GM04503 (cell line): ENCODE results near the gene OCEL1.
"Not testable (repeated sequence)": the region's sequence is repeated elsewhere in the genome, so short reads cannot be mapped to it uniquely, and the experiment has no call there.

Experiments used
- DNase-seq: peaks from one replicate; pipeline ENCODE4 v3.0.0-alpha.2; 2012; ENCODE audit warnings: low read depth

OCEL1 gene

DNA sequence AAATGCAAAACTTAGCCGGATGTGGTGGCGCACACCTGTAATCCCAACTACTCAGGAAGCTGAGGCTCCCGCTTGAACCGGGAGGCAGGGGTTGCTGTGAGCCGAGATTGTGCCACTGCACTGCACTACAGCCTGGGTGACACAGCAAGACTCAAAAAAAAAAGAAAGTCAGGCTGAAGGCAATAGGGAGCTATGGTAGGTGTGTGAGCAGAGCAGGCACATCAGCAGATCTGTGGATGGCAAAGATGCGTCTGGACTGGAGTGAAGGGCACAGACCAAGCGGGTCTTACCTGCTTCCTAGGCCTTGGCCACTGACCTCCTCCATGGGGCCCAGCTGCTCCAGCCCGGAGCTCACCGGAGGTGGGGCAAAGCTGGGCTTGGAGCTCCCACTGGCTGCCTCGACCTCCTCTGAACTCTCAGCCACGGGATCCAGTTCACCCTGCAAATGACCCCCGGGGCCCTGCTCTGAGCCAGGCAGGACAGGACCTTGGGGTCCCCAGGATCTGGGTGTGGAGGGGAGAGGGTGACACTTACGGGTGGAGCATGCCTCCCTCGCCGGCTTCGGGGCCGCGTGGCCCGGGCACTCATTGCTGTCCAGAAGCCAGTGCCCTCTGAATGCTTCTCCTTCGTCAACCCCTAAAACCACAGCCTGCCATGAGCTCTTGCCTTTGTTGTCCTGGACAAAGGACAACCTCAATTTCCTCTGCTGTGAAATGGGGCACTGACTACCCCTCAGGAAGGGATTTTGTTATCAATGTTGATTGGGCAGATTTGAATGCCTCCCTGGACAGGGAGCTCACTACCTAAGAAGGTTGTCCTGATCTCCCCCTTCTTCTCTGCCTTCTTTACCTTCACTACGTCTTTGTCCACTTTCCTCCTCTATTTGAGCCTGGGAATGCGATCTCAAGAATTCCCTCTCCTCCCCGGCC is 38.0 kb downstream of the OCEL1 start:
- no peak for DNase-seq

DNA sequence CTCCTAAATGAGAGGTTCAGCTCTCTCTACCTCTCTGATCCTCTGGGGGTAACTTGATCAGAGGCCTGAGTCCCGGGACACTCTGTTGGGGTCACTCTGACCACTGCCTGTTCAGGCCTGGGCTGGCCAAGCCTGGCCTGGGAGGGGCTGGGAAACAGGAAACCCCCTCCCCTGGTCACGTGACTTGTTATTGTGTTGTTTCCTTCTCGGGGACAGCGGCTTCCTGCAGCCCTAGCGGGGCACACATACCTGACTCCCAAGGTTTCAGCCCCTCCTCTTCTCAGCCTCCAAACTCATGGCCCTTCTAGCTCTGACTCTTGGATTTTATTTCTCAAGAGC is 38.6 kb downstream of the OCEL1 start, which contains the start of gene USHBP1:
USHBP1 (minus strand) TSS at position 105 of the 339 bp plus-strand sequence. CDS start 446 bp downstream, outside the sequence.
- no peak for DNase-seq

DNA sequence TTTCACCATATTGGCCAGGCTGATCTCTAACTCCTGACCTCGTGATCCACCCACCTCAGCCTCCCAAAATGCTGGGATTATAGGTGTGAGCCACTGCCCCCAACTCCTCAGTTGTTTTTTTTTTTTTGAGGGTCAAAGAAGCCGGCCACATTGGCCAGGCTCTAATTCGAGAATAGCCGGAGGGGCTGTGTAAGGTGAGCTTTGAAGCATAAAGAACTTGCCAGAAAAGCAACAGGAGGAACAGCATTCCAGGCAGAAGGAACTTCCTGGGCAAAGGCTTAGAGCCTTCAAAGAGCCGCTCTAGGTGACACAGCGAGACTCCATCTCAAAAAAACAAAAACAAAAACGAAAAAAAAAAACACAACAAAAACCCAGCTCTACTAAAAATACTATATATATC is 40.0 kb downstream of the OCEL1 start:
- DNase-seq = no peak

DNA sequence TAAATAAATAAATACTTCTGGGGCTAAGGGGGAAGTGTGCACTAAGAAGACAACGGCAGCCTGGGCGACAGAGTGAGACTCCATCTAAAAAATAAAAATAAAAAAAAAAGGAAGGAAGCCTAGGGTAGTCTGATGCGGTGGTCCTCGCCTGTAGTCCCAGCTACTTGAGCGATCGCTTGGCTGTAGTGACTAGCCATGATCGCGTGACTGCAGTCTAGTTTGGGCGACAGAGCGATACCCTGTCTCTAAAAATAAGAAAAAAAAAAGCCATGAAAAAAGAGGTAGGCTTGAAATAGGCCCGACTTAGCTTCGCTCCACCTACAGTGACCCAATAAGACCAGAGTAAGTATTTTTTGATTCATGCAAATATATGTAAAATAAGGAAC is 40.6 kb downstream of the OCEL1 start:
- no peak for DNase-seq

DNA sequence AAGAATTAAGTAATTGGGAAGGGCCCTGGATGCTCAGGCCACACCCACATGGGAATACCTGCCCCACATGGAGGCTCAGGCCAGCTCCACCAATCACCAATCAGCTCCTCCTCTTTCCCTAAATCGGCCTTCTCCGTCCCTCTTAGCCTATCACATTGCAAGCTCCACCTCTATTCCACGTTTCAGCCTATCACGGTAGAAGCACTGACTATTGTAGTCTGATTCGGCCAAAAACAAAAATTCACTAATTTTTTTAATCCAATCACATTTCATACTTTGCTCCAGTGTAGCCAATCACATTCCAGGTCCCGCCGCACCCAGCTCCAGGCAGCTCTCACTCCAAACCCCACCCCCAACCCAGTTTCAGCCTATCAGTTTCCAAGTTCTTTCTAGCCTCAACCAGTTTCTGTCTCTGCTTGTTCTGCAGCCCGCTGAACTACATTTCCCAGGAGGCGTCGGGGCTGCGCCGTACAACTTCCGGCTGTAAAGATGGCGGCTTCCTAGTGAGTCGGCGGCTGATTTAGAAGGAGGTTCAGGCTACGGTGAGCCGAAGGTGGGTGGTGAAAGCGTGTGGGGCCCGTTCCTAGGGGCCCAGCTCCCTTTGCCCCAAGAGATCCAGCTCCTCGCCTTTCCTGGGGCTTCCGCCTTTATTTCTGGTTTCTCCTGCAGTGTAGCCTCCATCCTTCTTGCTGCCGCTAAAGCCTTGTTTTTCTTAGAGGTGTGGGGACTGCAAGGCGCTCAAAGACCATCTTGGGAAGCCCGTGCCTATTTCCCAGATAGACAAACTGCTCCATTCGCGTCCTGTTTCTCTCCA is 41.2 kb downstream of the OCEL1 start, which contains the start of gene BABAM1:
BABAM1 (plus strand) TSS at position 469 of the 814 bp plus-strand sequence. CDS start 1,364 bp downstream, outside the sequence.
- DNase-seq = peak; percentile 99

DNA sequence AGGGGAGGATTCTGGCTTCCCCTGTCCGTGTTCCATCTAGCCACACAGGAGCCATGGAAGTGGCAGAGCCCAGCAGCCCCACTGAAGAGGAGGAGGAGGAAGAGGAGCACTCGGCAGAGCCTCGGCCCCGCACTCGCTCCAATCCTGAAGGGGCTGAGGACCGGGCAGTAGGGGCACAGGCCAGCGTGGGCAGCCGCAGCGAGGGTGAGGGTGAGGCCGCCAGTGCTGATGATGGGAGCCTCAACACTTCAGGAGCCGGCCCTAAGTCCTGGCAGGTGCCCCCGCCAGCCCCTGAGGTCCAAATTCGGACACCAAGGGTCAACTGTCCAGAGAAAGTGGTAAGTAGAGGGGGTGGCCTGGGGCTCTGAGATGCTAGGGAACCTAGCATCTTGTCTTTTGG is 42.7 kb downstream of the OCEL1 start:
- no peak for DNase-seq

DNA sequence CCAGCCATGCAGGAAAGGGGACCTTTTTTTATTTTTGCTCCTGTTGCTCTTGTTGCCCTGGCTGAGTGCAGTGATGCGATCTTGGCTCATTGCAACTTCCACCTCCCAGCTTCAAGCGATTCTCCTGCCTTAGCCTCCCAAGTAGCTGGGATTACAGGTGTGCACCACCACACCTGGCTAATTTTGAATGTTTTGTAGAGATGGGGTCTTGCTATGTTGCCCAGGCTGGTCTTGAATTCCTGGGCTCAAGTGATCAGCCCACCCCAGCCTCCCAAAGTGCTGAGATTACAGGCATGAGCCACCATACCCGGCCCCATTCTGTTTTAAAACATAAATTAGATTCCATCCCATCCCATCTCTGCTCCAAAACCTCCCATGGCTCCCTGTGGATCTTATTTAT is 48.9 kb downstream of the OCEL1 start:
- DNase-seq = not testable (repeated sequence)

DNA sequence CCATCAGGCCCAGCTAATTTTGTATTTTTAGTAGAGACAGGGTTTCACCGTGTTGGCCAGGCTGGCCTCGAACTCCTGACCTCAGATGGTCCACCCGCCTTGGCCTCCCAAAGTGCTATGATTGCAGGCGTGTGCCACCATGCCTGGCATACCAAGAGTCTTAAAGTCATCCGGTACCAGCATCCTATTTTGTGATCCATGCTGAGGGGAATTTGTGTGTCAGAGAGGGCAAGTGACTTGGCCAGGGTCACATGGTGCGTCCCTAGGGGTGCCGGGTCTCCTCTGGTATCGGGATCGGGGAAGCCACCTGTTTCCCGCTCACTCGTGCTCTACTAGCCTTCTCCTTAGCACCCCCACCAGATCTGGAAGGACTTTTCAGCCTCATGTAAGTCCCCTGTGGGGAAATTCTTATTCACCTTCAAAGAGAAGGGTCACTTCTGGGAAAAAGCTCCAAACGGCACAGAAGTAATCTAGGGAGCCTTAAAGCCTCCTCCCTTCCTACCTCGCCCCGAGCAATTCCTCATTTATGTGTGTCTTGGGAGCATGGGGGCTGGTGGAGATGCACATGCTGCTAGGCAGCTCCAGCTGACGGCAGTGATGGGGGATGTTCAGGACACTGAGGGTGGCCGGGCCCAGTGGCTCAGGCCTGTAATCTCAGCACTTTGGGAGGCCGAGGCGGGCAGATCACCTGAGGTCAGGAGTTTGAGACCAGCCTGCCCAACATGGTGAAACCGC is 49.6 kb downstream of the OCEL1 start:
- DNase-seq = no peak
